ENCODE data around the gene GTPBP6. TPM values are rescaled to one million over a fixed set of nuclear protein-coding genes. Genes with fewer than 3 reads are reported as not detected.
"Not testable (repeated sequence)": the region's sequence is repeated elsewhere in the genome, so short reads cannot be mapped to it uniquely, and the experiment has no call there.

The GTPBP6 gene
- total RNA-seq, 4 donors from 2014 or later = 39.3 to 84.1 (median 56.3) TPM

GRCh38 chrX:307261-308111 is 11.1 kb downstream of the GTPBP6 start:
- DNase-seq (ENCODE audit: low spot score in 2 of 2) = no peak
- H3K36me3 ChIP-seq = peaks cover 13 to 98% (median 26%) of the 10 kb centered on the region in 3 donors
- H3K4me3 ChIP-seq = no peak overlapping the region
- H3K27ac ChIP-seq = no peak overlapping the region
- WGBS, 2 donors = 93 to 97% methylated on average over 36 to 42 of the region's 58 CpGs
- H3K9me3 ChIP-seq = peaks cover 0 to 25% (median 0%) of the 10 kb centered on the region in 4 donors
- no peaks in the 10 kb centered on the region for H3K27me3 ChIP-seq
- H3K4me1 ChIP-seq = no peaks in the 10 kb centered on the region
- TF ChIP-seq EP300 (IDR thresholded peaks at IDR 0.05) (no peak), CTCF (IDR thresholded peaks at IDR 0.05) (no peak)

GRCh38 chrX:306614-307251 is 11.9 kb downstream of the GTPBP6 start:
- peaks cover 13 to 98% (median 25%) of the 10 kb centered on the region in 3 donors for H3K36me3 ChIP-seq
- 90 to 92% methylated on average over 3 of the region's 3 CpGs for WGBS, 2 donors
- H3K4me1 ChIP-seq; DNase-seq (ENCODE audit: low spot score in 2 of 2); H3K4me3 ChIP-seq; H3K27me3 ChIP-seq; H3K27ac ChIP-seq: not testable (repeated sequence)
- peaks cover 0 to 32% (median 0%) of the 10 kb centered on the region in 4 donors for H3K9me3 ChIP-seq

GRCh38 chrX:305781-306613 is 12.6 kb downstream of the GTPBP6 start:
- WGBS, 2 donors = 94 to 95% methylated on average over 12 of the region's 12 CpGs
- peaks cover 0 to 34% (median 0%) of the 10 kb centered on the region in 4 donors for H3K9me3 ChIP-seq
- DNase-seq (ENCODE audit: low spot score in 2 of 2); H3K27ac ChIP-seq; H3K27me3 ChIP-seq; H3K4me3 ChIP-seq; H3K4me1 ChIP-seq: not testable (repeated sequence)
- H3K36me3 ChIP-seq = peaks cover 6 to 98% (median 19%) of the 10 kb centered on the region in 3 donors

- H3K9me3 ChIP-seq = peaks cover 0 to 34% (median 0%) of the 10 kb centered on the region in 4 donors
- H3K4me1 ChIP-seq = no peaks in the 10 kb centered on the region
- no peak for DNase-seq (ENCODE audit: low spot score in 2 of 2)
- H3K27me3 ChIP-seq = no peaks in the 10 kb centered on the region
- H3K36me3 ChIP-seq = peaks cover 3 to 88% (median 12%) of the 10 kb centered on the region in 3 donors
- TF ChIP-seq CTCF (IDR thresholded peaks at IDR 0.05) (no peak), EP300 (IDR thresholded peaks at IDR 0.05) (no peak), POLR2A (IDR thresholded peaks at IDR 0.05) (no peak)
- H3K4me3 ChIP-seq = no peak overlapping the region
- 91 to 94% methylated on average over 19 of the region's 19 CpGs for WGBS, 2 donors
- no peak overlapping the region for H3K27ac ChIP-seq
These were observed 15.6 kb downstream of the GTPBP6 start for GRCh38 chrX:302975-303374.

- no peak overlapping the region for H3K27ac ChIP-seq
- H3K36me3 ChIP-seq = peaks cover 0 to 76% (median 4%) of the 10 kb centered on the region in 3 donors
- no peak for DNase-seq (ENCODE audit: low spot score in 2 of 2)
- TF ChIP-seq CTCF (IDR thresholded peaks at IDR 0.05) (no peak), POLR2A (IDR thresholded peaks at IDR 0.05) (no peak), EP300 (IDR thresholded peaks at IDR 0.05) (no peak)
- WGBS, 2 donors = 94 to 95% methylated on average over 8 of the region's 8 CpGs
- no peak overlapping the region for H3K4me3 ChIP-seq
- no peaks in the 10 kb centered on the region for H3K27me3 ChIP-seq
- H3K9me3 ChIP-seq = peaks cover 0 to 28% (median 0%) of the 10 kb centered on the region in 4 donors
- no peaks in the 10 kb centered on the region for H3K4me1 ChIP-seq
These were observed 18.3 kb downstream of the GTPBP6 start for GRCh38 chrX:300334-300733.
